GM21825 (cell line): ENCODE results near the gene SLC26A8.

Experiments
- ATAC-seq: cut with Tn5 transposase; IDR thresholded peaks from one replicate; pipeline ENCODE4 v1.9.1; 2021; ENCODE audit warnings: mild to moderate bottlenecking, moderate library complexity; ENCODE audit not compliant: unreplicated experiment

Gene SLC26A8, protein sequence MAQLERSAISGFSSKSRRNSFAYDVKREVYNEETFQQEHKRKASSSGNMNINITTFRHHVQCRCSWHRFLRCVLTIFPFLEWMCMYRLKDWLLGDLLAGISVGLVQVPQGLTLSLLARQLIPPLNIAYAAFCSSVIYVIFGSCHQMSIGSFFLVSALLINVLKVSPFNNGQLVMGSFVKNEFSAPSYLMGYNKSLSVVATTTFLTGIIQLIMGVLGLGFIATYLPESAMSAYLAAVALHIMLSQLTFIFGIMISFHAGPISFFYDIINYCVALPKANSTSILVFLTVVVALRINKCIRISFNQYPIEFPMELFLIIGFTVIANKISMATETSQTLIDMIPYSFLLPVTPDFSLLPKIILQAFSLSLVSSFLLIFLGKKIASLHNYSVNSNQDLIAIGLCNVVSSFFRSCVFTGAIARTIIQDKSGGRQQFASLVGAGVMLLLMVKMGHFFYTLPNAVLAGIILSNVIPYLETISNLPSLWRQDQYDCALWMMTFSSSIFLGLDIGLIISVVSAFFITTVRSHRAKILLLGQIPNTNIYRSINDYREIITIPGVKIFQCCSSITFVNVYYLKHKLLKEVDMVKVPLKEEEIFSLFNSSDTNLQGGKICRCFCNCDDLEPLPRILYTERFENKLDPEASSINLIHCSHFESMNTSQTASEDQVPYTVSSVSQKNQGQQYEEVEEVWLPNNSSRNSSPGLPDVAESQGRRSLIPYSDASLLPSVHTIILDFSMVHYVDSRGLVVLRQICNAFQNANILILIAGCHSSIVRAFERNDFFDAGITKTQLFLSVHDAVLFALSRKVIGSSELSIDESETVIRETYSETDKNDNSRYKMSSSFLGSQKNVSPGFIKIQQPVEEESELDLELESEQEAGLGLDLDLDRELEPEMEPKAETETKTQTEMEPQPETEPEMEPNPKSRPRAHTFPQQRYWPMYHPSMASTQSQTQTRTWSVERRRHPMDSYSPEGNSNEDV

DNA sequence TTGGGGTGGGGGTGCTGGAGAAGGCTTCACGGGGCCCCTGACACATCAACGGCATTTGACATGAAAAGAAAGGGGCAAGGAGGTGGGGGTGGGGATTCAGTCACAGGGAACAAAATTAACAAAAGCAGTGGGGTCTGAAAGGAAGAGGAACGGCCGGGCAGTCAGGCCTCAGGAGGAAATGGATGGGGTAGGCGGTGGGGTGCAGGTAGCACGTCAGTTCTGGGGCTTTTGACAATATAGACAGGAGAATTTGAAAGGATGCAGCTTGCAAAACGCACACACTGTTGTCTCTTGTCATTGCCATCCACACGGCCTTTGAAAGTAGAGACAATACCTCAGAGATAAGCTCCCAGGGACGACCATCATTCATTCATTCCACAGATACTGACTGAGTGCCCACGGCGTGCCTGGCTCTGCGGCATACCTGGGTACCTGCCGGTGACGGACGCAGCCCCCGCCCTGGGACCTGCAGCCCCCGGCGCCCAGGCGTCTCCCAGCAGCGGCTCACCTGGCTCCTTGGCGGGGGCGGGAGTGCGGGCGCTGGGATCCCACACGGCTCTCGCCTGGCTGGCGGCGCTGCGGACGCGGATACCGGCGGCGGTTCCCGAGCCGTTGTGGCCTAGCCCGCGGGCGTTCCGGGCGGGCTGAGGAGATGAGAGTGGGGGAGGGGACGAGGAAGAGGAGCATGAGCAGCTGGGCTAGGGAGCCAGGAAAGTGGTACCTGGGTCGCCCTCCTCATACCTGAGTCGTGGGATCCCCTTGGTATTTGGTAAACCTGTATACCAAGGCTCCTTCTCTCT lies at the start of gene SLC26A8:
Gene SLC26A8 (minus strand): TSS at position 646 of the 800 bp plus-strand sequence. CDS start 4,934 bp downstream, outside the sequence.
- ATAC-seq, result no peak

DNA sequence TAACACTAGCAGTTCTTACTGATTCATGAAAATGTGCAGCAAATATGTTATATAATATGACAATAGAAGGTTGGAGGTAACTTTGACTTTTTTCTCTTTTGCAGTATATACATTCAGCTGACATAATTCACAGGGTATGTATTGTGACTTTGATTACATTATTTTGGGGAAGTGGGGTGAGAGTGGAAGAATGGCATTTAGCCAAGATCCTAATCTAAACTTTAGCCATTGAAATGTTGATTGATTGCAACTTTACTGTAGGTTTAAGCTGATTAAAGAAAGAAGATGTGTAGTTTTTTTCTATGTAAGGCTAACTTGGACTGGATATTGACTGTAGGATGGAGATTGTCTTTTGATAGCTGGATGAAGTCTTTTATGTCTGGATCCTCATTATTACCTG lies 49.1 kb upstream of the SLC26A8 start:
- no peak for ATAC-seq

DNA sequence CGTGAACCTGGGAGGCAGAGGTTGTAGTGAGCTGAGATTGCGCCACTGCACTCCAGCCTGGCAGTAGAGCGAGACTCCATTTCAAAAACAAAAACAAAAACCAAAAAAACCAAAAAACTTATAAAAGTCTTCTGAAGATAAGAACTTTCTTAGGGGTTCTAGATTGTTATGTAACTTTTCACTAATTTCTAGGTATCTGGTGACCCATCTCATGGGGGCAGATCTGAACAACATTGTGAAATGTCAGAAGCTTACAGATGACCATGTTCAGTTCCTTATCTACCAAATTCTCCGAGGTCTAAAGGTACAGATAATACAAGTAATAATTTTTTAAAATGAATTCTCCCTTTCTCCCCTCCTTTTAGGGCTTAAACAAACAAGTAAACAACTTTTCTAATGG lies 48.2 kb upstream of the SLC26A8 start:
- no peak for ATAC-seq

DNA sequence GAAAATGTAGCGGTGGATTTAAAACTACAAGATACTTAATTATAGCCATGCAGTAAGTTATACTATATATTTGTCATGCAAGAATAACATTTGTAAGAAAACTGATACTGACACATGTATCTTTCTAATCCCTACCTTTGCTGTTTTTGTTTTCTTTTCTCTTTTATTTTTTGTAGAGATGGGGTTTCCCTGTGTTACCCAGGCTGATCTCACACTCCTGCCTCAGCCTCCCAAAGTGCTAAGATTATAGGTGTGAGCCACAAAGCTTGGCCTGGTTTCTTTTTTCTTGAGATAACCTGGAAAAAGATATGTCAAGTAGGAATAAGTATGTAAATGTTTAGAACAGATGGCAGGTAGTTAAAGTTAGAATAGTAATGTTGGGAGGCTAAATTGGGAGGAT lies 47.3 kb upstream of the SLC26A8 start:
- no peak for ATAC-seq

DNA sequence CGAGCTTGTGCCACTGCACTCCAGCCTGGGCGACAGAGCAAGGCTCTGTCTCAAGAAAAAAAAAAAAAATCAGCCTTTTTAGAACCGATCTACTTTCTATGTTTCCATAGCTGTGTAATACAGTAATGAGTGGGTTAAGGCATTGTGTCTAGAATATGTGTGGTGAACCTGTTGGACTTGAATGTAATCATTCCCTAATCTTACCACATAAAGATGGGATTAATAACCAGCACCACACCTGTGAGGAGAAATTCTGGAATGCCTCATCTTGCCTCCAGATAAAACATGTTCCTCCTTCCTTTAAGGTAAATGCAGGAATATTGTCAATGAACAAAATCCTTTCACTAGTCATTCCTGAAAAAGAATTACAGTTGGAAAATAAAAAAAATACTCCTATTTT lies 46.8 kb upstream of the SLC26A8 start:
- ATAC-seq, result no peak

DNA sequence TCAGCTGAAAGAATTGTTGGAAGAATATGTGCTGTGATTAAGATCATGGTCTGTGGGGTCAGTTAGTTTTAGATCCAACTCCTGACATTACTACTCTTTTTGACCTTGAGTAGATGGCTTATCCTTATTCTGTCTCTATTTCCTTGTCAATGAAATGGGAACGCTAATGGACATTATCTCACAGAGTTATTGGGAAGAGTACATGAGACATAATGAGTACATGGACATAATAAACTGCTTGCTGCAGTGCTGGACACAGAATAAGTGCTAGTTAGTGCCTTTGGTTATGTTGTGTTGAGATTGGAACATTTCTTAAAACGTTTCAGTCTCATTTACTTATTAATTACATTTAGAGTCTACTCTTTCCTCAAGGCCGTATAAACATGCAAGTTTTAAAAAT lies 45.8 kb upstream of the SLC26A8 start:
- ATAC-seq, result no peak

DNA sequence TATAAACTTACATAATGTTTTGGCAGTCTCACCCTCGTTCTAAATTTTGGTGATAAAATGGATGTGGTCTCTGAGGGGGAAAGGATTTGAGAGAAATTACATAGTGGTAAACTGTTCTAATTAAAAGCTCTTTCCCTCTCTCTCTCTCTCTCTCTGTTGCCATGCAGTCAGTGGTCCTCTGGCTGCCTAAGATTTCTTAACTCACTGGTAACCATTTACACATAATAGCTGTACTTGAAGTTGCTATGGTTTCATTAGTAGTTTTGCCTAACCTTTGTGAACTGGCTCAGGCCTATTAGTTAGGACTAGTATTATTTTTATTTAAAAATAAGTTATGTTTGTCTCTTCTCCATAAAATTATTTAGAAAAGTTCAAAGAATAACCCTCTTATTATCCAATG lies 45.1 kb upstream of the SLC26A8 start:
- ATAC-seq, result no peak

DNA sequence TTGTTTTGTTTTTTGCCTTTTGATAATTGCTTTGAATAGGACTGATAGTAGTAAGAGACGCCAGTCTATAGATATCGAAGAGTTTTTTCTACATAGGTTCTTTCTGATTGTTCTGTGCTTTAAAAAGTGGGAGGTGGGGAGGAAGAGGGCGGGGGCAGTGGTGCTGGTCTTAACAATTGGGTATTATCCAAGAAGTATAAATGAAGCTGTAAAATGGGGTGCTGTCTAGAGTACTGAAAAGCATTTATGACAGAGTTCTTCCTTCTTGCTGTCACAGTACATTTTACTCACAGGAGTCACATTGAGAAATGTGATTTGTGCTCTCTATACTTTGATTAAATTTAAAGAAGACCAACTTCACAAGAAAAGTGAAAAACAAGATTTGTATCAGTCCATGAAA lies 44.1 kb upstream of the SLC26A8 start:
- no peak for ATAC-seq

DNA sequence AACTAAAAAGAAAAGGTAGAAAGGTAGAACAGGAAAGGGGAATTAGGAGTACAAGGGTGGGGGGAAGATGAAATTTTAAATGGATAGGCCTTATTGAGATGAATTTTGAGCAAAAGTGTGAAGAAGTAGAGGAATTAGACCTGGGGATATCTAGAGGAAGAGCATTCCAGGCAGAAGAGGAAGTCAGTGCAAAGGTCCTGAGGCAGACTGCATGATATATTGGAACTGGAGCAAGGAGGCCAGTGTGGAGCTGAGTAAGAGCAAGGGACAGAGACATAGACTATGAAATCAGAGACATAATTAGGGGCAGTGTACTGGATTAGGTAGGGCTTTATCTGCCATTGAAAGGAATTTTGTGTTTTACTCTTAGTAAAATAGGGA lies 43.6 kb upstream of the SLC26A8 start:
- ATAC-seq, result no peak

DNA sequence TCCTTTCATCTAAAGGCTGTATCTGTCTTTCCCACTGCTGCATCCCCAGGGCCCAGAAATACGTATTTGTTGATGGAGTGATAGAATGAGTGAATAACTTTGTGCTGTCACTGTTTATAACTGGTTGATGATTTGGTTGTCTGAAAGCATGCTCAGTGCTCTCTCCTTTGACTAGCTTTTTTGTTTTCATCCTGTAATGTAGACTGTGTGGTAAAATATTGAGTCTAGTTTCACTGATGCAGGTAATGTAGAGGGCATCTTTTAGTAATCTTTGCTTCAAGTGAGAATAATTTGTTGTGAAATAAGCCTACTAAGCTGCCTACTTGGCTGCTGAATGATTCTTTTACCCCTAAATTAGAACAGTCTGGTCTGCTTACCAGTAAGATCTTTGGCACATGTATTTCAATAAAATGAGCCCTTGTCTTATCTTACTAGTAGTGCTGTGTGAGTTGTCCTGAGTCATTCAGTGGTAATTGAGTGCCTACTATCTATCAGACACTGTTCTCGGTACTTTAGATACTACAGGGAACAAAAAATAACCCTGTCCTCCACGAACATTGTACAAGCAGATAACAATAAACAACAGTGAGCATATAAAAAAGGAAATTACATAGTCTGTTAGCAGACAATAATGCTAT lies 43.1 kb upstream of the SLC26A8 start:
- no peak for ATAC-seq

DNA sequence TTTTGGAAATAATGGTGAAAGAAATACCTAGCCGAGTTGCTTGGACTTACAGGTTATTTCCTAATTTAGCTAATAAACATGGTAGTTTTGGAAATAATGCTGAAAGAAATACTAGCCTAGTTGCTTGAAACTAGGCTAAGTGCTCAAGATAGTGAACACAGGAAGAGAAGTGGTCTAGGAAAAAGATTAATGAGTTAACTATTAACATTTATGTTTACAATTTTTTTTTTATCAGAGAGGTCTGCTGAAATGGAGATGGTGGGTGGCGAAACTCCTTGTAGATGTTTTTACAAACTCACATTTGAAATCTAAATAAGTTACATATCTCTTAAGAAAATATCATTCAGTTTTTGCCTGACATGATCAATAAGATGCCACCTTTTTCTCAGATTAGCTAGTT lies 42.4 kb upstream of the SLC26A8 start:
- ATAC-seq, result no peak

DNA sequence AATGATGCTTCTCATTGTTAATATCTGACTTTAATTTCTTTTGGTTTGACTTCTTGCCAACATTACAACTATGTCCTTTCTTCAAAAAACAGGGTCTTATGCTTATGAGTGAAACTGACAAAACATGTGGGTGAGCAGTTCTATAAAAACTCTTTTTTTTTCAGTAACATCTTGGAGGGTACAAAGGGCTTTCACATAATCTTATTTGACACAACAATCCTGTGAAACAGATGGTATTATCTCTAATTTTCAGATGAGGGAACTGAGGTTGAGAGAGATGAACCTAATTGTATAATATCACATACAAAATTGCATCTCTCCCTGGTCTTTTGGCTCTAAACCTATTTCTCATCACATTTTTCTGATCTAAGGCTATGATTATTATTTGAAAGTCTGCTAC lies 41.5 kb upstream of the SLC26A8 start:
- no peak for ATAC-seq

DNA sequence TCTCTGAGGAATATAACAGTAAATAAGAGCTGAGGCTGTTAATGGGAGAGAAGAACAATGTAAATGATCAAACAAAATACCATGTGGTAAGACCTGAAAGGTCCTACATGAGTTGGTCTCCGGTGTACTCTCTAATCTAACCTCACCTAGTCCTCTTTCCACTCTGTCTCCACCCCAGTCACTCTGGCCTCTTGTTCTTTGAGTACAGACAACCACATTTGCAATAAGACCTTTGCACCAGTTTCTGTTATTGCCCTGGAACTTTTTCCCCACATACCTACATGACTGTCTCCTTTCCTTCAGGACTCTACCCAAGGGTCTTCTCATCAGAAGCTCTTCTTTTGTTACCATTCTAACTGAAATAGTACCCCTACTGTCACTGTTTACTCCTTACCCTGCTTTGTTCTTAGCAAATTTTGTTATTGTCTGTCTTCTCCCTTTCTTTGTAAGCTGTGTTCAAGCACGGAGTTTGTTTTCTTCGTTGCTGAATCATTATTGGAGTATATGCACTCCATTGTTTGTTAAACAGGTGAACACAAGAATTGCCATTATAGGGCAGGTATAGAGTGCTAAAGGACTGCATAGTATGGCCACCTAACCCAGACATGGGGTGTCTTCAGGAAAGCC lies 40.4 kb upstream of the SLC26A8 start:
- no peak for ATAC-seq

DNA sequence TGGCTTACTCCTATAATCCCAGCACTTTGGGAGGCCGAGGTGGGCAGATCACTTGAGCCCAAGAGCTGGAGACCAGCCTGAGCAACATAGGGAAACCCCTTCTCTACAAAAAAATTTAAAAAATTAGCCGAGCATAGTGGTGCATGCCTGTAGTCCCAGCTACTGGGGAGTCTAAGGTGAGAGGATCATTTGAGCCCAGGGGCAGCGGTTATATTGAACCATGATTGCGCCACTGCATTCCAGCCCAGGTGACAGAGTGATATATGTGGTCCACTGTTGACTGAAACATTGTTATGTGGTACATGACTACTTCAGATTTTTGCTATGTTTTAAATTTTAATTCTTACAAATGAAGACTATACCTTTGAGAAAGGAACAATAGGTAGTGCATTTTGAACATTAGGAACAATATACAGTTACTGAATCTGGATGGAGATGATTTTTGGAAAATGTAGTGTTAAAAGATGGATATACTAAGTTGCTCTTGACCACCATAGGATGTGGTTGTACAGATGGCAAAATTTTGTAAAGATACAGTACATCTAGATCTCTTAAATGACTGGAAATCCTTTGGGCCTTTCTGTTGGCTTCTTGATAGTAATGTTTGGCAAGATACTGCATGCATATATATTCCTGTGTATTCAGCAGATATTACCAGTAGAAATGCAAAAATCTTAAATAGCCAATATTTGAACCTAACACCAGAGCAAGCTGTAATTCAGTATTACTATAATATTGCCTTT lies 39.0 kb upstream of the SLC26A8 start:
- ATAC-seq, result no peak

DNA sequence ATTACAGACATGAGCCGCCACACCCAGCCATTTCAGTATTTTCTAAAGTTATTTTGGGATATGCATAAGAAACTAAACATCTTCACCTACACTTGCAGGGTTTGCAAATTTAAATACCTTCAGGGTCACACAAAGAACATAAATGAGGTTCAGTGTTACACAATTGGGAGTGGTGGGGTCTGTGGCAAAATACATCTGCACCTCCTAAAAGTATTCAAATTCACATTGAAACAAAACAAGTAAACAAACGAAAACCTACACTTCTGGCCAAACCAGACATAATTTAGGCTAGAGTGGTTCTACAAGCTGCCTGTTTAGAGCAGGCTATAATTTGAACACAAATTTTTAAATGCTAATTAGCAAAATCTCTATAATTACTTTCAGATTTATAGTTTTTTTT lies 37.8 kb upstream of the SLC26A8 start:
- ATAC-seq, result no peak

DNA sequence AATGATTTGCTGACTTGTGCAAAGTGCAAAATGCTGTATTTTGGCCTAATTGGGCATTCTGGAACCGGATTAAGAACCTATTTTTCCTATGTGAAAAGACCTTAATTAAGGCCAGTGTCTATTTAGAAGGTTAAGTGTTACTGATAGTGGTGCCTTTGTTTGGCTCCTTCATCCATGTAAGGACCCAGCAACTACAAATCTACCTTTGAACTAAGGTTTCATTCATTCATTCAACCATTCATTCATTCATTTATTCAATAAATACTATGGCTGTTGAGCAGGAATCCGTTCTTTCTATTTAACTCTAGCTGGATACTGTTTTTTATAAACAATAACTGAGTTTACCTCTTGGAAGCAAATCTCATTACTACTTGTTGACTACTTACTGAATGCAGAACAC lies 36.8 kb upstream of the SLC26A8 start:
- ATAC-seq, result no peak

DNA sequence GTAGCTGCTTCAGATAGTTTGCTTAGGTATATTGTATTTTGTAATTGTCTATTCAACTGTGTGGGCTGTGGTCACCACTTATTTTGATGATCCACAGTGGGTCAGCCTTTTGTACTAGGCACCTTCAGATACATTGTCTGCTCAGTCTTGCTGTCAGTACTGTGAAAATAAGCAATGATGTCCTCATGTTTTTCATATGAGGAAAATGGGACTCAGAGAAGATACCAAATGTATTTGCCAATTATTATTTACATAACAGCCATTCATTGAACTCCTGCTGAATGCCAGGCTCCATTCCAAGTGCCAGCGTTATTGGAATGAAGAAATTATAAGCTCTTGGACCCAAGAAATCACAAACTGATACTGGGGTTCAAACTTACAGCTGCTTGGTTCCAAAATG lies 31.7 kb upstream of the SLC26A8 start:
- no peak for ATAC-seq

DNA sequence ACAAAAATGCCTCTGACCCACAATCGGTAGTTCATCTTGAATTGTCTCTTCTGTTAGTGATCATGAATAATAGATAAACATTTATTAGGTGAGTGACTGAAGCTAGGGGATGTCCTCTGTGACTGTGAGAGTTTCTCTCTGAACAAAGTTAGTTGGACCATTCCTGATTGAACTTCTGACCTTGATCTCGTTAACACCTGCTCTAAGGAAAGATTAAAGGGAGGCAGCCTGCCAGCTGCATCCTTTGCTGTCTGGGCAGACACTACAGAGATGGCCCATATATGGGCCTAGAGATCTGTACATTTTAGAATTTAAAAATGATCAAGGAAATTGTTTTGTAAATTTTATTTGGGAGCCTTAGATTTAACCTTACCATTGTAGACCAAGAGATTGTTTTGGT lies 30.5 kb upstream of the SLC26A8 start:
- no peak for ATAC-seq

DNA sequence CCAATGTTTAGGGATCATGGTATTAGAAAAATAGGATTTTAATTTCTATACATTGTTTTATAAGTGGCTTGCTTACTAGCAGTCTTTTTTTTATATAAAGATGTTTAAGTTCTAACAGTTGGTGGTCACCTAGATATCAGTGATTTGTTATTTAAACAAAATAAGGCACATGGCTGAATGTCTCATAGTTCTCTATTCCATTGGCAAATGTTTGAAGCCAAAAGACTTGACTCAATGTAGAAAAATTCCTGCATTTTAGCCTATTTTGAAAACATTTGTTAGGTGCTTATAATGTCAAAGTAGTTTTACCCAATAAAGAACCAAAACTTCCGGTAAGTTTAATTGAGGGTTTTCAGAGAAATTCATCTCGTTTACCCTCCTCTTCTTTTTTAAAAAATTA lies 30.0 kb upstream of the SLC26A8 start:
- no peak for ATAC-seq

DNA sequence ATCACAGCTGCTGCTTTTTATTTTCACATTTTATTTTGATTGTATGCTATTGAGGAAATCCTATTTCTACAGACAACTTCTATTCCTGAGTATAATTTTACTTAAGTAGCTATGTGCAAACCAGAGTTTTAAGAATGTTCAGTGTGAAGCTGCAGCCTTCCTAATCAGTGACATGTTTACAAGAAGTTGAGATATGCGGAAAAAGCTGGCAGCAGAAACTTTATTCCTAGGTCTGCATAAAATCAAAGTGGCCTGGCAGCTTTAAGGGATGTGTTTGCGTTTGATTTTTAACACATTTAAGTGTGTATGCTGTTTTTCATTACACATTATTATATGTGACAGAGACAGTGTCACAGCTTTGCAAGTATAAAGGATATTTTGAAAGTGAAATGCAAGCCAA lies 29.4 kb upstream of the SLC26A8 start:
- no peak for ATAC-seq
